ENCODE data around the gene DLGAP1. TPM values are rescaled to one million over a fixed set of nuclear protein-coding genes. Genes with fewer than 3 reads are reported as not detected.

The DLGAP1 gene
- total RNA-seq, 3 donors from 2014 or later: 0.96 to 17.6 (median 5.2) TPM

- Histone ChIP-seq H3K27me3 (no peaks in the 10 kb centered on the region), H3K36me3 (no peaks in the 10 kb centered on the region), H3K27ac (no peak overlapping the region), H3K4me3 (no peak overlapping the region), H3K9me3 (no peaks in the 10 kb centered on the region), H3K4me1 (no peaks in the 10 kb centered on the region)
- TF ChIP-seq CTCF (IDR thresholded peaks at IDR 0.05) (no peak), POLR2AphosphoS5 (IDR thresholded peaks at IDR 0.05) (no peak), POLR2A (IDR thresholded peaks at IDR 0.05) (no peak)
- no peak for DNase-seq (ENCODE audit: low spot score in 2 of 2)
- intact Hi-C loops (cut with DNase I; ENCODE audit: low total_unique reads): no loop called here
These were observed 961.4 kb downstream of the DLGAP1 start for GRCh38 chr18:3493501-3494244.

GRCh38 chr18:3492721-3493120 lies 962.4 kb downstream of the DLGAP1 start:
- Histone ChIP-seq H3K4me3 (no peak overlapping the region), H3K27me3 (no peaks in the 10 kb centered on the region), H3K4me1 (no peaks in the 10 kb centered on the region), H3K27ac (no peak overlapping the region), H3K36me3 (no peaks in the 10 kb centered on the region), H3K9me3 (no peaks in the 10 kb centered on the region)
- no peak for DNase-seq (ENCODE audit: low spot score in 2 of 2)
- intact Hi-C loops (cut with DNase I; ENCODE audit: low total_unique reads): no loop called here
- no peak for TF ChIP-seq CTCF (IDR thresholded peaks at IDR 0.05)
- no peak for TF ChIP-seq POLR2AphosphoS5 (IDR thresholded peaks at IDR 0.05)

GRCh38 chr18:3491981-3492555 lies 963.0 kb downstream of the DLGAP1 start:
- DNase-seq (ENCODE audit: low spot score in 2 of 2): no peak
- no peaks in the 10 kb centered on the region for H3K36me3 ChIP-seq
- no peak overlapping the region for H3K27ac ChIP-seq
- no peak overlapping the region for H3K4me3 ChIP-seq
- intact Hi-C loops (cut with DNase I; ENCODE audit: low total_unique reads): no loop called here
- no peaks in the 10 kb centered on the region for H3K4me1 ChIP-seq
- no peak for TF ChIP-seq POLR2A (IDR thresholded peaks at IDR 0.05)
- TF ChIP-seq POLR2AphosphoS5 (IDR thresholded peaks at IDR 0.05): no peak
- TF ChIP-seq CTCF (IDR thresholded peaks at IDR 0.05): no peak
- H3K27me3 ChIP-seq: no peaks in the 10 kb centered on the region
- H3K9me3 ChIP-seq: no peaks in the 10 kb centered on the region

GRCh38 chr18:3489462-3489861 lies 965.6 kb downstream of the DLGAP1 start:
- no peaks in the 10 kb centered on the region for H3K36me3 ChIP-seq
- intact Hi-C loops (cut with DNase I; ENCODE audit: low total_unique reads): no loop called here
- H3K4me1 ChIP-seq: no peaks in the 10 kb centered on the region
- no peak for DNase-seq (ENCODE audit: low spot score in 2 of 2)
- no peak for TF ChIP-seq CTCF (IDR thresholded peaks at IDR 0.05)
- TF ChIP-seq POLR2A (IDR thresholded peaks at IDR 0.05): no peak
- no peak for TF ChIP-seq POLR2AphosphoS5 (IDR thresholded peaks at IDR 0.05)
- no peaks in the 10 kb centered on the region for H3K27me3 ChIP-seq
- H3K9me3 ChIP-seq: no peaks in the 10 kb centered on the region
- no peak overlapping the region for H3K27ac ChIP-seq
- H3K4me3 ChIP-seq: no peak overlapping the region

GRCh38 chr18:3486512-3486911 lies 968.6 kb downstream of the DLGAP1 start:
- Histone ChIP-seq H3K9me3 (no peaks in the 10 kb centered on the region), H3K27ac (no peak overlapping the region), H3K4me1 (no peaks in the 10 kb centered on the region), H3K36me3 (no peaks in the 10 kb centered on the region), H3K27me3 (no peaks in the 10 kb centered on the region), H3K4me3 (no peak overlapping the region)
- TF ChIP-seq CTCF (IDR thresholded peaks at IDR 0.05) (no peak), POLR2A (IDR thresholded peaks at IDR 0.05) (no peak), POLR2AphosphoS5 (IDR thresholded peaks at IDR 0.05) (no peak)
- no peak for DNase-seq (ENCODE audit: low spot score in 2 of 2)
- intact Hi-C loops (cut with DNase I; ENCODE audit: low total_unique reads): no loop called here

All from breast epithelium (tissue), 4 donors.